Stimulated activated CD4-positive, alpha-beta T cell treated with anti-CD3 and anti-CD28 coated beads, Interleukin-4, amount 100 ng/mL, for 4 hours (primary cell): ENCODE results near the gene NCAN.
"Not testable (repeated sequence)": the region's sequence is repeated elsewhere in the genome, so short reads cannot be mapped to it uniquely, and the experiment has no call there.

ENCODE experiments used
- DNase-seq, 2 experiments: peaks; one replicate each; pipeline ENCODE4 v3.0.0-alpha.2; 2020

NCAN gene

DNA sequence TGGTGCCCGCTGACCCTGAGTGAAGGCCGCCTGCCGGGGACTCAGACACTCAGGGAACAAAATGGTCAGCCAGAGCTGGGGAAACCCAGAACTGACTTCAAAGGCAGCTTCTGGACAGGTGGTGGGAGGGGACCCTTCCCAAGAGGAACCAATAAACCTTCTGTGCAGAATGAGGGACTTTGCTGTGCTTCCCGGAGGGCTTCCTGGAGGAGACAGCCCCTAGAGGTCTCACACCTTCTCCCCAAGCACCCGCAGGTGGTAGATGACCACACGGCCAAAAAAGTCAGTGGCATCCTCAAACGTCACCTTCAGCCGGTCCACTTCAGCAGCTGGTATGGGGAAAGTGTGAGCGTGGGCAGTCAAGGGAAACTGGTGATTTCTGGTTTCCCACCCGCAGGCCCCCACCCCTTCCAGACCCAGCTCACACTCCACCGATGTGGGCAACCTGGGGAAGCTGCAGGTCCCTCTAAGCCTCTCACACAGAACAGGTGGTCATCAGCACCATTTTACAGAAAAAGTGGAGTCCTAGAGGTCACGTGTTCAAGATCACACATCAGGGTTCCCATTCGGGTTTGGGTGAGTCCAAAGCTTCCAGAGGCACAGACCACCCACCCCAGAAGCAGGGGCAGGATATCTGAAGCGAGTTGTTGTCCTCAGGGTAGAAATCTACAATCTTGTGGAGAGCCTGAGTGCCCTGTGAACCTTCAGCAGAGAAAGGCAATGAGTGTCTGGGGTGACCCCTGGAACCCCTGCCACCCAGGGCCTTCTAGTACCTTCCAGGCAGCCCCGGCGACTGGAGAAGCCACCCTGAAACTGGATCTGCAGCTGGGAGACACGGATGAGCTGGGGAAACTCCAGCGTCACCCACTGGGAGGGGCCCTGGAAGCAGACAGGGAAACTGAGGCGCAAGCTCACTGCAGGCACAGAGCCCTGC, 9.8 kb upstream of the NCAN start:
- DNase-seq, result no peak

DNA sequence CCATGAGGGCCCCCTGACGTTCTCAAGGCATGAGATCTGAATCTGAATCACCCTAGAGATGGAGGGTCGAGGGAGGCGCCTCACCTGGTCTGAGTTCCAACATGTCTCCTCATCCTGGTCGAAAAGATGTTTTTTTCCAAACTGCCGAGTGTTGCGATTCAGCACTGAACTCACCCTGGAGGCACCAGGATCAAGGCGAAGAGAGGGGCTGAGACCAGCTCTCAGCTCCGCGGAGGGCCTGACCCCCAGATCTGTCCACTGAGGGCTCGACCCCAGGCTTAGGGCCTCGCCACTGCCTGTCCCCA, 9.1 kb upstream of the NCAN start:
- DNase-seq, result no peak

DNA sequence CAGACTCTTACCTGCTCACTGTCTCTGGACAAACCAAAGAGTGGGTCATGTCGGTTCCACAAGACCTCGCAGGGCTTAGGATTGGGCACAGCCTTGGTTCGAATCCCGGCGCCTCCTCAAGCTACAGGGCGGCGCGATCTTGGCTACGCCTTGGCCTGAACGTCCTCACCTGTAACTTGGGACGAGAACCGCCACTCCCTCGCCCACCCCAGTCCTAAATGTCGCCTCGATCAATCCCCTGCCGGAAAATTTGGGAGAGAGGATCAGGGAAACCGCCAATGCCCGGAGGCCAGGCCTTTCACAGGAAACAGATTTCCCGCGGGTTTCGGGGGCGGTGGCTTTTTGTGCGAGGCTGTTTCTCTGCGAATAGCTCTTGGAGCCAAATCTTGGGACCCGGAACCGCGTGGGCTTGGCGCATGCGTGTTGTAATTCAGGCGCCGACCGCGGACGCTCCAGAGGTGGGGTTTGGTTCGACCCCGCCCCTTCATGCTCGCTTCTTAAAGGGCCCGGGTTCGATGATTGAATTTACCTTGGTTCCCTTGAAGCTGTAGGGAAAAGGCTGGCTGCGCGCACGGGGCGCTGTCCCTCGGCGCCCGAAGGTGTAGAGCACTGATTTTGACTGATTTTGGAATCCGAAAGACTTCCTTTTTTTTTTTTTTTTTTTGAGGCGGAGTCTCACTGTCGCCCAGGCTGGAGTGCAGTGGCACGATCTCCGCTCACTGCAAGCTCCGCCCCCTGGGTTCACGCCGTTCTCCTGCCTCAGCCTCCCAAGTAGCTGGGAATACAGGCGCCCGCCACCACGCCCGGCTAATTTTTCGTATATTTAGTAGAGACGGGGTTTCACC, 8.5 kb upstream of the NCAN start, which contains the start of gene NR2C2AP:
TSS of gene NR2C2AP (minus strand) at position 403 of the 845 bp plus-strand sequence. CDS start at position 49, 354 bp downstream.
- peak; percentile 92 to 94 for DNase-seq

DNA sequence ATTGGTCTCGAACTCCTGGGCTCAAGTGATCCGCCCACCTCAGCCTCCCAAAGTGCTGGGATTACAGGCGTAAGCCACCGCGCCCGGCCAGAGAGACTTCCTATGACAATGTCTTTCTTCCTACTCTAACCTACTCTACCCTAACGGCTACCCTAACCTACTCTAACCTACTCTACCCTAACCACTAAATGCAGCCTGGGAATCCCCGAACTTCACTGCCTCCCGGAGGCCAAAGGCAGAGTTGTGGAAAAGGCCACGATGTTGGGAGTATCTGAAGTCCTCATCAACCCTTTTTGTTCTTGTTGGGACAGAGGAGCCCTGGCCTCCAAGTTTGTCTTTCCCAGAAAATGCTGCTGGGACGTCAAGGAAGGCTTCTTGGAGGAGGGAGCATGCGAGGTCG, 7.6 kb upstream of the NCAN start:
- DNase-seq, result no peak

DNA sequence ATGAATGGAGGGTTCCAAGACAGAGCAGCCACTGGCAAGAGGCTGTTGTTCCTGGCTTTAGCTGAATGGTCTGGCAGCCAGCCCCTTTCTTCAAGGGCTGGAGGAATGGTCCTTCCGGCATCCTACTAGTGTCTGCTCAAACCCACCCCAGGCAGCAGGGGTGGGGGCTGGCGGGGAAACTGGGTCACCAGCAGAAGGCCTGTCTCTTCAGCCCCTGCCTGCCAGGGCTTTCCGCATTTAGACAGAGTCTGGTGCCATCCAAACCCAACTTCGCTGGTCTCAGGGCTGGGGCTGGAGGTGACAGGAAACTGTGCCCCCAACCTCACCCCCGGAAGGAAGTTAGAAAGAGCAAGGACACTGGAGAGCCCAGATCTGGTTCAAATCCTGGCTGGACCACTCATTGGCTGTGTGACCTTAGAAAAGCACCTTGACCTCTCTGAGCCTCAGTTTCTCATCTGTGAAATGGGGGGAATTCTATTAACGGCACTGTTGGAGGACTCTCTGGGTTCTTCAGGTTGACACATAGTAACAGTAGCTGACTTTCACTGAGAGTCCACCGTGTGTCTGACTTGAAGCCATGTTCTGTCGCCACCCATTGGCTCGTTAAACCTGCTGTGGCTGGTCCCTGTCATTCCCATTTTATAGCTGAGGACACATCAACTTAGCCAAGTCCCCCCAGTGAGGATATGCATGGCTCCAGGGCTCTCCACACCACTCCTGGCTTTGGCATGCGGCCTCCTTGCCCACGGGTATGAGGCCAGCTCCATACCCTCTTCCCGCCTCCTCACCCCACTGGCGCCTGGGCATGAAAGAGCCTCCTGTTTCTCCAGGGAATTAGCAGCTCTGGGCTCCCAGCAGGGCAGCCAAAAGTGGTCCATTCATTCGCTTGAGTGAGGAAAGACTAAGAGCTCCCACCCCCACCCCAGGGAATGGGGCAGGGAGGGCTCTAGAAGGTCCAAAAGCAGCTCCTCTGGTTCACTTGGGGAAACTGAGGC, 6.0 kb upstream of the NCAN start:
- DNase-seq, result no peak

DNA sequence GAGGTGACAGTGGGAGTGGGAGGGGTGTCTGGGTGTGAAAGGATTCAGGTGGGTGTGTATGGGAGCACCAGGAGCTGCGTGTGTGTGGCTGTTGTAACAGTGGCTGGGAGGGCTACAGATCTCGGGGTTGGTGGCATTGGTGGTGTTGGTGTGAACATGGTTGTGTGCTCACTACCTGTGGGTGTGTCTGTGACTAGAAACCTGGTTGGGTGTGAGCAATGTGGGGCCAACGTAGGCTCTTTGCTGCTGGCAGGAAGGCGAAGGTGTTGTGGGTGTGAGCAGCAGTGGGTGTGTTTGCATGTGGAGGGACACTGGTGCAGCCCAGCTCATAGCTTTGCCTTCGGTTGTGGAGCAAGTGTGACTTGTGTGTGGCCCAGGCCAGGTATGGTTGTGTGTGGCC, 4.8 kb upstream of the NCAN start:
- DNase-seq, result no peak

DNA sequence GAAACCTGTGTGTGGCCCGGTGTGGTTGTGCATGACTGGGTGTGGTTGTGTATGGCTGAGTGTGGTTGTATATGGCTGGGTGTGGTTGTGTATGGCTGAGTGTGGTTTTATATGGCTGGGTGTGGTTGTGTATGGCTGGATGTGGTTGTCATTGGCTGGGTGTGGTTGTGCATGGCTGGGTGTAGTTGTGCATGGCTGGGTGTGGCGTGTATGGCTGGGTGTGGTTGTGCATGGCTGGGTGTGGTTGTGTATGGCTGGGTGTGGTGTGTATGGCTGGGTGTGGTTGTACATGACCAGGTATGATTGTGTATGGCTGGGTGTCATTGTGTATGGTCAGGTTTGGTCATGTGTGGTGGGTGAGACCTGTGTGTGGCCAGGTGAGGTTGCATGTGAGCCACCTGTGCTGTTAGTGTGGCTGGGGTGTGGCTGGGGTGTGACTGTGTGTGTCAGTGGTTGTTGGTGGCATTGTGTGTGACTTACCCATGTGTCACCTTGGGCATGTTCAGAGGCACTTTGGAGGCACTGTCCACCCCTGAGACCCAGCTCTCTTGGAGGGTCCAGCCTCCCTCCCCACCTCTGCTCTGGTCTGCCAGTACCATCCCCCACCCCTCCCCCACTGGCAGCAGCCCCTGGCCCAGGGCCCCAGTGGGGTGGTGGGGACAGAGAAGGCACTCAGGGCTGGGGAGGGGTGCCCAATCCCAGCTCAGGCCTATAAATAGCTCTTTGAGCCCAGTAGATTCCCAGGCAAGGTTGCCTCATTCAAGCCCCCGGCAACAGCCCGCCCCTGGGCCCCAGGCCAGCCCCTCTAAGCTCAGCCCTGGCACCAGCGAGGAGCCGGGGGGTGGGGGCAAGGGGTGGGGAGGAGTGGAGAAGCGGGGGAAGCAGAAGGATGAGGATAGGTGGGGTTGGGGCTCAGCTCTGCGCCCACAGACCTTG, 3.9 kb upstream of the NCAN start:
- no peak for DNase-seq

DNA sequence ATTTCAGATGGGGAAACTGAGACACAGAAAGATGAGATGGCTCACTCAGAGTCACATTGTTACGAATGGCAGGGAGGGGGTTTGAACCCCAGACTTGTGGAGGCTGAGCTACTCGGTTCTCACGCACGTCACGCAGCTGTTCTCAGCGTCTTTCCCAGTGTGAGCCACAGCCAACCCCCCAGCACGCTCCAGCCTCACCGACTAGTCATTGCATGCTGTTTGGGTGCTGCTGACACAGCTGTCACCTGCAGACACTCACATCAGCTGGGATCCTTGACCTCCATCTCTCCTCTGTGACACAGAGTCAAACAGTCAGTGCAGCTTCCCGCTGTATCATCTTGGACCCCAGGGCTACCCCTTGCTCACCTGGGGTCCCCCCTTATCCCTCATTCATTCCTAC, 2.4 kb upstream of the NCAN start:
- no peak for DNase-seq

DNA sequence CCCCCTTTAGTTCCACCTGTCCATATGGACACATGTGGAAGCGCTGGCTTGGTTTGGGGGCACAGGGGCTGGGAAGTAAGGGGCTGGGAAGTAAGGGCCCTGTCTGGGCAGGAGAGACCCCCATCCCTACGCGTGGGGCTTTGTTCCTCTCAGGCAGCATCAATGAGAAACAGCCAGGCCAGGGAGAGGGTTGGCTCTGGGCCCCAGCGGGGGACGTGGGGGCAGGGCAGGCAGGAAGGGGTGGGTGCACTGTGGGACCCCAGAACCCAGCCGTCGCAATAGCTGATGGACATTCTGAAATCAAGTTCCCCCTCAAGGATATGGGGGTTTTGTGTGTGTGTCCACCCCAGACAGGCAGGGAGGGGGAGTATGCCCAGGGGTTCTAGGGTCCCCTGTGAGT, 1.2 kb downstream of the NCAN start:
- DNase-seq, result no peak

DNA sequence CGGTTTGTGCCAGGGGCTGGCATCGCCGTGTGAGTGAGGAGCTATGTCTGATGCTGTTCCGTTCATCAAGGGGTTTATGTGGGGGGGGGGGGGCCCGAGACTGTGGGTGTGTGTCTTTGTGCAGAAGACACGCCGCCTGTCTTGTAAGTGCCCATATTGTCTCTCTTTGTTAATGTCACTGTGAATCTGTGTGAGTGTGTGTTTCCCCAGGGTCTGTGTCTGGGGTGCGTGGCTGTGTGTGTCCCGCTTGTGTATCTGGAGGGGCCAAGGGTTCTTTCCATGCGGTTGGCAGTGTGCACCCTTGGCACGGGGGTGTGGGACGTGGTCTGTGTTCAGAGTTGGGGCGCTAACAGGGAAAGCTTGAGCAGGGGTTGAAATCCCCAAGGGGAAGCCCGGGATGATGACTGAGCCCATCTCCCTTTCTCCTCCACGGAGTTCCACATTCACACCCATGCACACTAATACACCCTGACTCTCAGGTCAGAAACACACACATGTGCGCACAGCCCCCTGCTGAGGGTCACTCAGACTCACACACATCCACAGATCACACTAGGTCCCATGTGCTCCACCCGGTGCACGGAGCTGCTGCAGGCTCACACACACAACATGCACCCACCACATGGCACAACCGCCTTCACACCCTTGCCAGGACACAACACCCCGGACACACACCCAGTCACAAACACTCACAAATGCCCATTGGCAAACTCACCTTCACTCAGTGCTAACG, 1.8 kb downstream of the NCAN start:
- DNase-seq, result no peak

DNA sequence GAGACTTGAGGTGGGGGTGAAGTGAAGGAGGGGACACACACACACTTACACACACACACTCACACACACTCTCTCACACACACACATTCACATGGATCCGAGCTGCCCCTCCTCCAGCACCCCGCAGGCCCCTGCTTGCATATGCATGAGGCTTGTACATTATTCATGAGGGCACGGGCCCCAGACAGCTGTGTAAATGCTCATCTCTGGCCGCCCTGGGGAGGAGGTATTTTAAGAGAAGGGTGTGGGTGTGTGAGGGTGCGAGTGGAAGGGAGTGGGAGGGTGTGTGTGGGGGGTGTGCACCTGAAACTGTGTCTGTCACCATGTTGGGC, 2.4 kb downstream of the NCAN start:
- DNase-seq, result no peak

DNA sequence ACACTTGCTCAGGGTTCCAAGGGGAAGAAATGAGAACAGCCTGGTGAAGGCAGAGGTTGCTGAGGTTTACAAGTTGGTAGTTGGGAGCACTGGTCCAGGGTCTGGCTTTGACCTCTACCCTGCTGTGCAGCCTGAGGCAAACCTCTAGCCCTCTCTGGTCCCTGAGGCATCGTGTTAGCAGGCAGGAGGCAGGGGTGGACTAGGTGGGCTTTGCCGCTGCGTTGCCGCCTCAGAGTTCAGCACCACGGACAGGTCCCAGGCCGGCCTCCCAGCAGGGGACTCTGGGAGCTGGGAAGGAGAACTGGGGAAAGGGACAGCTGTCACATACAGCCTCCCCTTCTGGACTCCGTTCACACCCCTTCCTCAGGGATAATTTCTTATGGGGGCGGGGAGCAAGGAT, 3.1 kb downstream of the NCAN start:
- DNase-seq, result peak in 1 of 2 experiments; percentile 28

DNA sequence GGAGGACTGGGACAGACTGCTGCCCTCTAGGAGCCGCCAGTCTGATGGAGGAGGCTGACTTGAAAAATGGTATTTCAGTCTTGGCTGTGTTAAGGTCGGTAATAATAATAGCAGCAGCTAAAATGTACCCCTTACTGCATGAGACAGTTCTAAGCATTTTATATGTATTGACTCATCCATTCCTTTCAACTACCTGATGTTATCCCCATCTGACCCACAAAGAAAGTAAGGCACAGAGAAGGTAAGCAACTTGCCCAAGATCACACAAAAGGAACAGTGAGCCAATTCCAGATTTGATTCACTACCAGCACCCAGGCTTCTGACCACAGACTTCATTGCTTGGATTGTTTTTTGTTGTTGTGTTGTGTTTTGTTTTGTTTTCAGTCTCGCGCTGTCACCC, 4.0 kb downstream of the NCAN start:
- DNase-seq, result no peak

DNA sequence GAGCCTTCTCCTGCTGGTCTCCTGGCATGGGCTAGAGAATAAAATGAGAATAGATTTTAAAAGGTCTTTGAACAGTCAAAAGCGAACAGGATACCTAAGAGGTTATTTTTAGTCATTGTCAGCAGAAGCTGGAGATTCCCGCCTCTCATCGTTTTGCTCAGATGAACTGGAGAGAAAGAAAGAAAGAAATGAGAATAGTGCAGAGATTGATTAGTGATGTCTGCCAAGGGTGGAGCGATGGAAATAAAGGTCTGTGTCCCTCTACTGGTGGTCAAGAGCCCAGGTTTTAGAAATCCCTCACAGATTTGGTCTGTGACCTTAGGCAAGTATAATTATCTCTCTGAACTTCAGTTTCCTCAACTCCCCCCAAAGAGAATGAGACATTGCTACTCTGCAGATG, 5.3 kb downstream of the NCAN start:
- DNase-seq, result no peak

DNA sequence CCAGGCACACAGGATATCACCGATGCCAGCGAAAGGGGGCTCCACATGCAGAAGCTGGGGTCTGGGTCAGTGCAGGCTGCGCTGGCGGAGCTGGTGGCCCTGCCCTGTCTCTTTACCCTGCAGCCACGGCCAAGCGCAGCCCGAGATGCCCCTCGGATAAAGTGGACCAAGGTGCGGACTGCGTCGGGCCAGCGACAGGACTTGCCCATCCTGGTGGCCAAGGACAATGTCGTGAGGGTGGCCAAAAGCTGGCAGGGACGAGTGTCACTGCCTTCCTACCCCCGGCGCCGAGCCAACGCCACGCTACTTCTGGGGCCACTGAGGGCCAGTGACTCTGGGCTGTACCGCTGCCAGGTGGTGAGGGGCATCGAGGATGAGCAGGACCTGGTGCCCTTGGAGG, 7.2 kb downstream of the NCAN start:
- DNase-seq, result no peak

DNA sequence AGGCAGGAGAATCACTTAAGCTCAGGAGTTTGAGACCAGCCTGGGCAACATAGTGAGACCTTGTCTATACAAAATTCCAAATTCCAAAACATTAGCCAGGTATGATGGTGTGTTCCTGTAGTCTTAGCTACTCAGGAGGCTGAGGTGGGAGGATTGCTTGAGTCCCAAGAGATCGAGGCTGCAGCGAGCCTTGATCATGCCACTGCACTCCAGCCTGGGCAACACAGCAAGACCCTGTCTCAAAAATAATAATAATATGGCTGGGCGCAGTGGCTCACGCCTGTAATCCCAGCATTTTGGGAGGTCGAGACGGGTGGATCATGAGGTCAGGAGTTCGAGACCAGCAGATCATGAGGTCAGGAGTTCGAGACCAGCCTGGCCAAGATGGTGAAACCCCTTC, 9.2 kb downstream of the NCAN start:
- DNase-seq, result not testable (repeated sequence)

DNA sequence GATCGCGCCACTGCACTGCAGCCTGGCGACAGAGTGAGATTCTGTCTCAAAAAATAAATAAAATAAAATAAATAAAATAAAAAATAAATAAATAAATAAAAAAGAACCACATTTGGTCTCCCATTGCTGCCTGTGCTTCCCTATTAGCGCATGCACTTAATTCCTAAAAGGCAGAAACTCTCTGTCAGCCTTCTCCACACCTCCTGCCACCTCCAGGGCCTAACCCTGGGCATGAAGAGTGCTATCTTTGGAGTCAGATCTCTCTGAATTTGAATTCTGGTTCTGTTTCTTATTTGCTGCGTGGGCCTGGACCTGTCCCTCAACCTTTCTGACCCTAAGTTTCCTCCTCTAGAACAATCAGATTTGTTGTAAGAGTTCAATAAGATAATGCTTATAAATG, 11.3 kb downstream of the NCAN start:
- DNase-seq, result no peak

DNA sequence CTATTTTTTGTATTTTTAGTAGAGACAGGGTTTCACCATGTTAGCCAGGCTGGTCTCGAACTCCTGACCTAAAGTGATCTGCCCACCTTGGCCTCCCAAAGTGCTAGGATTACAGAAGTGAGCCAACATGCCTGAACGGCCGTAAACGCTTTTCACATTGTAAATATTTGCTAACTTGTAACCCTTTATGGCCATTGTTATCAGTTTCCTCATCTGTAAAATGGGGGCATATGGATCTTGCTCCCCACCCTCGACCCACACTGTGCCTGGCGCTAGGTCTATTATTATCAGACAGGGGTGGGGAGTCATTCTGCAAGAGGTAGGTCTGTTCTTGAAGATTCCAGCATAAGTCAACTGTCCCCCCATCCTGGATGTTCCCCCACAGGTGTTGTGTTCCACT, 11.9 kb downstream of the NCAN start:
- no peak for DNase-seq

DNA sequence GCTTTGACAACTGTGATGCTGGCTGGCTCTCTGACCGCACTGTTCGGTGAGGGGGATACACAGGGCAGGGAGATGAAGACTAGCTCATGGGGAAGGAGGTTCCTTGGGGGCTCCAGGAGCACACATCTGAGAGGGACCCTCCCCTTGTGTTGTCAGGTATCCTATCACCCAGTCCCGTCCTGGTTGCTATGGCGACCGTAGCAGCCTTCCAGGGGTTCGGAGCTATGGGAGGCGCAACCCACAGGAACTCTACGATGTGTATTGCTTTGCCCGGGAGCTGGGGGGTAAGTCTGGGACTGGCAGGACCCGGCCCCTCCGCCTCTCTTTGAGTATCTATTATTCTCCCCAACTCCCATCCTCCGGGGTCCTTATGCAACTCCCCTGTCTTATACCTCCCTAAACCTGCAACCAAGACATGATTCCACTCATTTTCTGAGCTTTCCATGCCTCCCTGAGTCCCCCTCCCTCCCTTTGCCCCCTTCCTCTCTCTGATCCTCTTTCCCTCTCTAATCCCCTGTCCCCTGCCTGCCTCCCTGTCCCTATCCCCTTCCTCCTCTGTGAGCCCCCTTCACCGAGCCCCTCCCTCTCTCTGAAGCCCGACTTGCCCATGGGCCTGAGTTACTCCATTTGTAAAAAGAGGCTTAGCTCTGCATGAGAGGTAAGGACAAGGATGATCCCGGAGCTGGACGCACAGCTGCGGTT, 12.5 kb downstream of the NCAN start:
- DNase-seq, result no peak

DNA sequence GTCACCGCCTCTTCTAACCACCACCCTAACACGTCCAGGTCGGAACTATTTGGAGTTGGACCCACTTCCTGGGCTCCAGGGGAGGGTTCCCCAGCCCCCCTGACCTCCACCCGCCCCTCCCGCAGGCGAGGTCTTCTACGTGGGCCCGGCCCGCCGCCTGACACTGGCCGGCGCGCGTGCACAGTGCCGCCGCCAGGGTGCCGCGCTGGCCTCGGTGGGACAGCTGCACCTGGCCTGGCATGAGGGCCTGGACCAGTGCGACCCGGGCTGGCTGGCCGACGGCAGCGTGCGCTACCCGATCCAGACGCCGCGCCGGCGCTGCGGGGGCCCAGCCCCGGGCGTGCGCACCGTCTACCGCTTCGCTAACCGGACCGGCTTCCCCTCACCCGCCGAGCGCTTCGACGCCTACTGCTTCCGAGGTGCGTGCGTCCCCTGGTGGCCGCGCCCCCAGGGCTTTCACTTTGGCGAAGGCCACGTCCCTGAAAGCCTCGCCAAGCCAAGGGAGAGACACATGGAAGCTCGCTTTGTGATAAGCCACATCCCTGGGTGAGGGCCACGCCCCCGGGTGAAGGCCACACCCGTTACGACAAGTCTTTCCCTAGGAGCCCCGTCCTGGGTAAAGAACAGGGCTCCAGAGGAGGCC, 13.2 kb downstream of the NCAN start:
- DNase-seq, result peak; percentile 68 to 71
